HepG2 (cell line): ENCODE results near the gene NR2F1. TPM values are rescaled to one million over a fixed set of nuclear protein-coding genes. Genes with fewer than 3 reads are reported as not detected.

Experiments used
- ATAC-seq: fragments of 200-7000 bp; cut with Tn5 transposase; 3 replicates; pipeline ENCODE4 v1.9.1; 2020; ENCODE audit warnings: mild to moderate bottlenecking, moderate library complexity
- BruUV-seq: library from RNA; stranded (reverse); fragments of 400-500 nt; replicated peaks from 2 replicates; lab custom pipeline; 2021; lab: Mats Ljungman, UMichigan
- CTCF ChIA-PET: fragments of 300-600 bp; formaldehyde crosslinking; extraction: SDS; loops from one replicate; lab custom pipeline; 2021; ENCODE audit warnings: low total read pairs, inconsistent platforms, low intra/inter-chr PET ratio; lab: Yijun Ruan, JAX
- POLR2A ChIA-PET: fragments of 350-600 bp; sonication (Branson Sonifier 250); formaldehyde crosslinking; loops from one replicate; lab custom pipeline; 2020; ENCODE audit warnings: antibody characterized with exemption, inconsistent platforms; lab: Yijun Ruan, JAX
- DNase-seq: peaks from one replicate; pipeline ENCODE4 v3.0.0-alpha.2; 2015; ENCODE audit warnings: low spot score
- FAIRE-seq: peaks from 3 replicates; lab custom pipeline; 2011; peaks lifted over from hg19 to GRCh38; lab: Jason Lieb, UNC
- H2AFZ ChIP-seq: one replicate; pipeline ENCODE4 v1.6.1; 2011; ENCODE audit warnings: low read length, inconsistent platforms
- H3K27ac ChIP-seq: fragments of 300-600 bp; 3 replicates; pipeline ENCODE4 v1.8.0; 2011; ENCODE audit warnings: mixed run types, mild to moderate bottlenecking, mixed read lengths, low read length, inconsistent platforms; ENCODE audit not compliant: insufficient read depth; ENCODE audit errors: extremely low read length
- H3K27me3 ChIP-seq, 2 experiments: fragments of 200-600 bp in 1 of 2; 2 replicates in 1 of 2; 3 replicates in 1 of 2; pipeline versions ENCODE4 v1.6.0 to v1.8.0; 2011; ENCODE audit warnings: low read length in 2 of 2, mild to moderate bottlenecking in 2 of 2, moderate library complexity in 2 of 2, inconsistent platforms in 1 of 2; ENCODE audit not compliant: insufficient read depth in 2 of 2, control insufficient read depth in 1 of 2
- H3K36me3 ChIP-seq, 2 experiments: fragments of 200-600 bp in 1 of 2; replicated peaks in 1 of 2; 2 replicates in 1 of 2; 3 replicates in 1 of 2; pipeline versions ENCODE4 v1.5.1 to v1.8.0; 2011; ENCODE audit warnings: low read length in 2 of 2, inconsistent platforms in 1 of 2; ENCODE audit not compliant: insufficient read depth in 2 of 2, control insufficient read depth in 1 of 2
- H3K4me1 ChIP-seq: 2 replicates; pipeline ENCODE4 v1.5.1; 2012; ENCODE audit warnings: low read length, inconsistent platforms; ENCODE audit not compliant: insufficient read depth
- H3K4me2 ChIP-seq: 2 replicates; pipeline ENCODE4 v1.6.0; 2011; ENCODE audit warnings: low read depth, low read length, inconsistent platforms
- H3K4me3 ChIP-seq, 3 experiments: fragments of 200-600 bp in 1 of 3; sonication (generic), shearing (Covaris generic) in 1 of 3; replicated peaks in 1 of 3; 2 replicates each; pipeline ENCODE4 v1.5.1; 2011 to 2016; ENCODE audit warnings: low read length in 3 of 3, inconsistent platforms in 2 of 3, low read depth in 2 of 3, mild to moderate bottlenecking in 2 of 3, control low read depth in 1 of 3, mixed read lengths in 1 of 3; ENCODE audit not compliant: insufficient read depth in 1 of 3
- H3K79me2 ChIP-seq: one replicate; pipeline ENCODE4 v1.6.1; 2011; ENCODE audit warnings: low read length, inconsistent platforms; ENCODE audit not compliant: insufficient read depth
- H3K9ac ChIP-seq: 2 replicates; pipeline ENCODE4 v1.6.0; 2011; ENCODE audit warnings: mild to moderate bottlenecking, low read depth, low read length, inconsistent platforms; ENCODE audit not compliant: insufficient read depth
- H3K9me3 ChIP-seq: 2 replicates; pipeline ENCODE4 v1.5.1; 2012; ENCODE audit warnings: mild to moderate bottlenecking, low read length
- H4K20me1 ChIP-seq: 2 replicates; pipeline ENCODE4 v1.6.0; 2011; ENCODE audit warnings: inconsistent platforms, mild to moderate bottlenecking, low read length, moderate library complexity; ENCODE audit not compliant: insufficient read depth
- ASH2L ChIP-seq: fragments of 300-600, 200-600 bp; sonication (generic); IDR thresholded peaks from 2 replicates; pipeline ENCODE4 v1.7.0; 2017; ENCODE audit warnings: low read depth, mild to moderate bottlenecking, moderate library complexity, mixed read lengths, low read length; ENCODE audit not compliant: insufficient read length
- GATAD2A ChIP-seq: IDR thresholded peaks from 2 replicates; pipeline ENCODE4 v1.6.1; 2016
- MED13 ChIP-seq: sonication (generic); formaldehyde crosslinking; IDR thresholded peaks from 2 replicates; pipeline ENCODE4 v1.5.0; 2020; ENCODE audit warnings: missing genetic modification reagents
- SAP130 ChIP-seq: IDR thresholded peaks from 2 replicates; pipeline ENCODE4 v1.6.1; 2016; ENCODE audit warnings: low read depth
- ZGPAT ChIP-seq: IDR thresholded peaks from 2 replicates; pipeline ENCODE4 v1.6.1; 2016; ENCODE audit warnings: mild to moderate bottlenecking
- ZNF274 ChIP-seq: sonication (generic); formaldehyde crosslinking; IDR thresholded peaks from 2 replicates; pipeline ENCODE4 v1.5.1; 2020; ENCODE audit warnings: mild to moderate bottlenecking, missing genetic modification reagents
- WGBS: methylation state at CpG from one replicate; pipeline ENCODE4 v1.1.6; 2017; ENCODE audit warnings: low lambda C conversion rate; 5-methylcytosine and 5-hydroxymethylcytosine counted together
- in situ Hi-C: cut with HindIII; loops from 2 replicates; pipeline ENCODE4 v1.10.0; 2017; ENCODE audit warnings: low pct_unique_long_range_greater_than_20kb; ENCODE audit not compliant: extremely low pct_ligation_motif_present
- intact Hi-C: fragments of 100-400 bp; cut with micrococcal nuclease; formaldehyde crosslinking; loops from one replicate; pipeline ENCODE4 v1.10.0; 2022; ENCODE audit not compliant: unreplicated experiment
- polyA plus RNA-seq, 8 experiments: library from polyadenylated mRNA; depleted of rRNA in 3 of 8; stranded (reverse) in 7 of 8; unstranded in 1 of 8; fragments of >200 nt; fragmentation: Illumina TruSeq in 4 of 8; extraction: Trizol in 4 of 8; gene quantifications; 2 replicates each; pipeline versions ENCODE4 v1.2.1 to v1.2.3, GENCODE V29; 2011 to 2016; ENCODE audit warnings: low read depth in 4 of 8, missing spikeins in 1 of 8, mixed read lengths in 1 of 8; ENCODE audit not compliant: insufficient read depth in 1 of 8
- total RNA-seq, 5 experiments: library from RNA; depleted of rRNA; stranded (reverse); fragments of >200 nt; fragmentation: Illumina TruSeq; extraction: Trizol; gene quantifications; 2 replicates each; pipeline ENCODE4 v1.2.3, GENCODE V29; 2016; ENCODE audit warnings: low read depth in 1 of 5
- TF ChIP-seq, protein P1 (sequence below): sonication (generic); formaldehyde crosslinking; IDR thresholded peaks from 2 replicates; pipeline ENCODE4 v1.4.0; 2020; ENCODE audit warnings: mild to moderate bottlenecking, missing genetic modification reagents

The NR2F1 gene
- total and polyA plus RNA-seq, 2 of the 13 experiments (the other 11 are each of a cell fraction or from before 2014, with no cell fraction given), result 17.1 to 59.7 TPM

DNA sequence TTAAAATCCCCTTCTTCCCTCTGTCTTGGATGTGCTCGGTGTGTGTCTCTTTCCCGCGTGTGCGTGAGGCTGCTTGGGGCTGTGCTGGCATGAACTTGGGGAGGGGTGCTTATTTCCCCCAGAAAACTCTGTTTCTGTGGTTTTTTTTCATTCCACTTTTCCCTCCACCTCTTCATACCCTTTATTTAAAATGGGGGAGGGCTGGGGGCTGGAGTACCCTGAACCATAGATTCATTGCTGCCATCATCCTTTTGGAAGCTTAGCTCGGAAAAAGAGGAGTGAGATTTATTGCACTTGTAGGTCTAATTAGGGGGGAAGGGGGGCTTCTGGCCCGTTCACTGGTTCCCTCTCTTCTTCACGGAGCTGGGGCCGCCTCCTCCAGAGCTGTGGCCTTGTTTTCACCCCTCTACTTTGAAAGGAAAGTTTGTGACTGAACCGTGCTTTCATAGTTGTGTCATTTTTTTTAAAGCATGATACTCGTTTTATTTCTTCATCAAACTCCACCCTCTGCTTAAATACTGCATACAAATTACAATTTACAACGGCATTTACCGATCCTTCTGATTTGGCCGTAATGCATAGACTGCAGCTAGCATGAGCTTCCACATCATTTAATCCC is 2.9 kb downstream of the NR2F1 start:
- no peak overlapping the region for H2AFZ ChIP-seq
- H4K20me1 ChIP-seq, result peaks cover 42% of the 10 kb centered on the region
- H3K9ac ChIP-seq, result peak overlapping the region; percentile 82
- ATAC-seq (no peak), FAIRE-seq (no peak), DNase-seq (no peak)
- in situ Hi-C loops (loop anchor here (10.0 kb wide), 1 partner anchor 329 kb away; no protein-coding TSS in a partner anchor), intact Hi-C loops (no loop called here)
- CTCF ChIA-PET, result interaction anchor here (1.5 kb wide), 1 partner anchor 22 kb away, joined by 3 read pairs; no protein-coding TSS in a partner anchor
- H3K27ac ChIP-seq, result peak overlapping the region; percentile 35
- peak overlapping the region; percentile 72 to 96 (median 95) for H3K4me3 ChIP-seq
- no peaks in the 10 kb centered on the region for H3K9me3 ChIP-seq
- peaks cover 6 to 27% of the 10 kb centered on the region in 2 experiments; a peak in 4 of 5 replicates for H3K36me3 ChIP-seq
- H3K27me3 ChIP-seq, result peaks cover 0 to 1% of the 10 kb centered on the region in 2 experiments; a peak in 1 of 5 replicates
- TF ChIP-seq, protein P1, sequence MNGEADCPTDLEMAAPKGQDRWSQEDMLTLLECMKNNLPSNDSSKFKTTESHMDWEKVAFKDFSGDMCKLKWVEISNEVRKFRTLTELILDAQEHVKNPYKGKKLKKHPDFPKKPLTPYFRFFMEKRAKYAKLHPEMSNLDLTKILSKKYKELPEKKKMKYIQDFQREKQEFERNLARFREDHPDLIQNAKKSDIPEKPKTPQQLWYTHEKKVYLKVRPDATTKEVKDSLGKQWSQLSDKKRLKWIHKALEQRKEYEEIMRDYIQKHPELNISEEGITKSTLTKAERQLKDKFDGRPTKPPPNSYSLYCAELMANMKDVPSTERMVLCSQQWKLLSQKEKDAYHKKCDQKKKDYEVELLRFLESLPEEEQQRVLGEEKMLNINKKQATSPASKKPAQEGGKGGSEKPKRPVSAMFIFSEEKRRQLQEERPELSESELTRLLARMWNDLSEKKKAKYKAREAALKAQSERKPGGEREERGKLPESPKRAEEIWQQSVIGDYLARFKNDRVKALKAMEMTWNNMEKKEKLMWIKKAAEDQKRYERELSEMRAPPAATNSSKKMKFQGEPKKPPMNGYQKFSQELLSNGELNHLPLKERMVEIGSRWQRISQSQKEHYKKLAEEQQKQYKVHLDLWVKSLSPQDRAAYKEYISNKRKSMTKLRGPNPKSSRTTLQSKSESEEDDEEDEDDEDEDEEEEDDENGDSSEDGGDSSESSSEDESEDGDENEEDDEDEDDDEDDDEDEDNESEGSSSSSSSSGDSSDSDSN (CRISPR knock-in tag), result 0 out of 2 replicates have a peak, but pooled peaks have one; percentile 3
- TF ChIP-seq ASH2L (peak; percentile 17), MED13 (CRISPR knock-in tag) (no peak), ZGPAT (0 out of 2 replicates have a peak, but pooled peaks have one; percentile 5), GATAD2A (CRISPR knock-in tag) (0 out of 2 replicates have a peak, but pooled peaks have one; percentile 14), ZNF274 (CRISPR knock-in tag) (no peak), SAP130 (CRISPR knock-in tag) (peak; percentile 16; the same call in 1 of the 2 replicates)
- TF ChIP-seq, all 625 proteins: peak for 5
- no TSS peak for BruUV-seq
- Histone ChIP-seq H3K4me1 (peaks cover 42% of the 10 kb centered on the region), H3K4me2 (peak overlapping the region; percentile 68), H3K79me2 (peaks cover 61% of the 10 kb centered on the region)
- POLR2A ChIA-PET, result no interaction called here
- 2% methylated on average over 13 of the region's 13 CpGs for WGBS
